Liver (tissue), 10 donors: ENCODE data around the gene TAF5L. TPM values are rescaled to one million over a fixed set of nuclear protein-coding genes. Genes with fewer than 3 reads are reported as not detected.

ENCODE experiments used
- DNase-seq: peaks from one replicate; pipeline ENCODE4 v3.0.0-alpha.2; 2017; ENCODE audit warnings: low spot score
- H3K27ac ChIP-seq, 2 donors: one replicate each; pipeline ENCODE4 v1.7.0; 2013; ENCODE audit warnings: inconsistent platforms in 2 of 2, low read length in 2 of 2, control low read depth in 1 of 2, low read depth in 1 of 2, mild to moderate bottlenecking in 1 of 2
- H3K27me3 ChIP-seq, 4 donors: one replicate each; pipeline versions ENCODE4 v1.6.1 to v1.7.0; 2013; ENCODE audit warnings: low read length in 3 of 4, inconsistent platforms in 1 of 4, mild to moderate bottlenecking in 1 of 4, moderate library complexity in 1 of 4; ENCODE audit not compliant: control insufficient read depth in 4 of 4, insufficient read depth in 4 of 4
- H3K36me3 ChIP-seq, 4 donors: one replicate each; pipeline versions ENCODE4 v1.6.1 to v1.7.0; 2013; ENCODE audit warnings: low read length in 3 of 4, mild to moderate bottlenecking in 3 of 4, low read depth in 1 of 4, moderate library complexity in 1 of 4; ENCODE audit not compliant: control insufficient read depth in 4 of 4, insufficient read depth in 3 of 4
- H3K4me1 ChIP-seq, 4 donors: one replicate each; pipeline versions ENCODE4 v1.6.1 to v1.7.0; 2013; ENCODE audit warnings: low read length in 3 of 4, mild to moderate bottlenecking in 3 of 4, moderate library complexity in 1 of 4; ENCODE audit not compliant: control insufficient read depth in 4 of 4, insufficient read depth in 4 of 4
- H3K4me3 ChIP-seq, 3 donors: one replicate each; pipeline versions ENCODE4 v1.6.1 to v1.7.0; 2013; ENCODE audit warnings: low read length in 3 of 3, control low read depth in 1 of 3, low read depth in 1 of 3, mild to moderate bottlenecking in 1 of 3
- H3K9ac ChIP-seq, 2 donors: one replicate each; pipeline ENCODE4 v1.7.0; 2013; ENCODE audit warnings: low read length in 2 of 2, mild to moderate bottlenecking in 2 of 2, moderate library complexity in 2 of 2, control low read depth in 1 of 2, low read depth in 1 of 2
- H3K9me3 ChIP-seq, 4 donors: one replicate each; pipeline versions ENCODE4 v1.6.1 to v1.7.0; 2013; ENCODE audit warnings: low read length in 3 of 4; ENCODE audit not compliant: control insufficient read depth in 4 of 4
- ATF3 ChIP-seq: IDR thresholded peaks from 2 replicates; pipeline ENCODE4 v1.6.1; 2016; ENCODE audit warnings: antibody characterized with exemption
- EGR1 ChIP-seq, 2 donors: IDR thresholded peaks; 2 replicates each; pipeline ENCODE4 v1.6.1; 2016 to 2018; ENCODE audit warnings: antibody characterized with exemption in 2 of 2, low read depth in 2 of 2
- FOXA1 ChIP-seq: IDR thresholded peaks from 2 replicates; pipeline ENCODE4 v1.6.1; 2016; ENCODE audit warnings: antibody characterized with exemption
- FOXA2 ChIP-seq: IDR thresholded peaks from 2 replicates; pipeline ENCODE4 v1.6.1; 2016; ENCODE audit warnings: antibody characterized with exemption
- GABPA ChIP-seq, 2 donors: IDR thresholded peaks in 1 of 2; conservative IDR thresholded peaks in 1 of 2; 2 replicates each; pipeline ENCODE4 v1.6.1; 2016; ENCODE audit warnings: antibody characterized with exemption in 2 of 2, mild to moderate bottlenecking in 1 of 2, moderate library complexity in 1 of 2
- HNF4A ChIP-seq, 2 donors: conservative IDR thresholded peaks; 2 replicates each; pipeline ENCODE4 v1.6.1; 2016; ENCODE audit warnings: antibody characterized with exemption in 2 of 2, mild to moderate bottlenecking in 2 of 2
- HNF4G ChIP-seq: IDR thresholded peaks from 2 replicates; pipeline ENCODE4 v1.6.1; 2016; ENCODE audit warnings: antibody characterized with exemption
- JUND ChIP-seq, 2 donors: IDR thresholded peaks; 2 replicates each; pipeline ENCODE4 v1.6.1; 2016; ENCODE audit warnings: antibody characterized with exemption in 2 of 2
- MAX ChIP-seq: IDR thresholded peaks from 2 replicates; pipeline ENCODE4 v1.6.1; 2016; ENCODE audit warnings: antibody characterized with exemption
- NR2F2 ChIP-seq: IDR thresholded peaks from 2 replicates; pipeline ENCODE4 v1.6.1; 2016; ENCODE audit warnings: antibody characterized with exemption
- RAD21 ChIP-seq, 2 donors: IDR thresholded peaks; 2 replicates each; pipeline ENCODE4 v1.6.1; 2016; ENCODE audit warnings: antibody characterized with exemption in 2 of 2, mild to moderate bottlenecking in 2 of 2
- RXRA ChIP-seq, 2 donors: IDR thresholded peaks; 2 replicates each; pipeline ENCODE4 v1.6.1; 2017 to 2018; ENCODE audit warnings: antibody characterized with exemption in 2 of 2, mild to moderate bottlenecking in 1 of 2
- SP1 ChIP-seq: IDR thresholded peaks from 2 replicates; pipeline ENCODE4 v1.6.1; 2018; ENCODE audit warnings: antibody characterized with exemption, mild to moderate bottlenecking
- TAF1 ChIP-seq: conservative IDR thresholded peaks from 2 replicates; pipeline ENCODE4 v1.6.1; 2016; ENCODE audit warnings: antibody characterized with exemption, mild to moderate bottlenecking
- YY1 ChIP-seq: IDR thresholded peaks from 2 replicates; pipeline ENCODE4 v1.6.1; 2016; ENCODE audit warnings: antibody characterized with exemption, mild to moderate bottlenecking
- WGBS: extraction: QIAGEN DNeasy Blood & Tissue Kit; methylation state at CpG from one replicate; pipeline ENCODE4 v1.1.7; 2013; 5-methylcytosine and 5-hydroxymethylcytosine counted together
- polyA plus RNA-seq, 2 donors: library from polyadenylated mRNA; stranded (reverse) in 1 of 2; unstranded in 1 of 2; fragments of 200-250 nt in 1 of 2; fragments of >200 nt in 1 of 2; fragmentation: Nextera tagmentation in 1 of 2; extraction: Ambion mirVana in 1 of 2; gene quantifications; one replicate each; pipeline versions ENCODE4 v1.2.1 to v1.2.3, GENCODE V29; 2013 to 2015
- small RNA-seq: library from RNA; depleted of rRNA; stranded (forward); fragments of <200 nt; gene quantifications from one replicate; pipeline ENCODE3, GENCODE V24; 2014
- total RNA-seq, 2 donors: library from RNA; depleted of rRNA; stranded (reverse); fragments of >200 nt; gene quantifications; one replicate each; pipeline ENCODE4 v1.2.3, GENCODE V29; 2014
- TF ChIP-seq, protein P1 (sequence below): IDR thresholded peaks from 2 replicates; pipeline ENCODE4 v1.6.1; 2016; ENCODE audit warnings: antibody characterized with exemption, mild to moderate bottlenecking
- TF ChIP-seq, protein P2 (sequence below): IDR thresholded peaks from 2 replicates; pipeline ENCODE4 v1.6.1; 2016; ENCODE audit warnings: antibody characterized with exemption
- TF ChIP-seq, protein P3 (sequence below): fragments of 150-350 bp; IDR thresholded peaks from 2 replicates; pipeline ENCODE4 v1.5.1; 2017; ENCODE audit warnings: improper control_type of control experiment, low read depth, low read length; ENCODE audit not compliant: missing input control
- donor health status: healthy.
- donor health status: healthy.
- donor health status: healthy.
- donor health status: healthy.
- donor health status: healthy.

The TAF5L gene
- total and polyA plus RNA-seq, 4 donors, result 1.8 to 16.2 (median 10.4) TPM

DNA sequence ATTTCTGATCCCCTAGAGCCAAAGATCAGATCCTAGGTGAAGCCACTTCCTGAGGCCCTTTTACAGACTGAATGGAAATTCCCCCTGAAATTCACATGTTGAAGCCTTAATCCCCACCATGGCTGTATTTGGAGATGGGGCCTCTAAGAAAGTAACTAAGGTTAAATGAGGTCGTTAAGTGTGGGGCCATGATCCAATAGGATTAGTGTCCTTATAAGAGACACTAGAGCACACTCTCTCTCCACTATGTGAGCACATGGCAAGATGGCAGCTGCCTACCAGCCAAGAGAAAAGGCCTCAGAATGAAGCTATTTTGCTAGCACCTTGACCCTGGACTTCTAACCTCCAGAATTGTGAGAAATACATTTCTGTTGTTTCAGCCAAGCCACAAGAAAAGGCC lies 81.3 kb downstream of the TAF5L start:
- Histone ChIP-seq H3K9ac (no peak overlapping the region), H3K4me1 (peaks cover 0 to 10% (median 1%) of the 10 kb centered on the region in 4 donors), H3K36me3 (peaks cover 3 to 24% (median 19%) of the 10 kb centered on the region in 4 donors), H3K27ac (no peak overlapping the region), H3K9me3 (no peaks in the 10 kb centered on the region), H3K4me3 (no peak overlapping the region), H3K27me3 (no peaks in the 10 kb centered on the region)
- TF ChIP-seq JUND (IDR thresholded peaks at IDR 0.05) (no peak), MAX (no peak), RXRA (IDR thresholded peaks at IDR 0.05) (no peak), EGR1 (IDR thresholded peaks at IDR 0.05; ENCODE audit: low read depth in 2 of 2) (no peak), GABPA (IDR thresholded peaks at IDR 0.05 in 1 of 2, conservative IDR thresholded peaks at IDR 0.05 in 1 of 2) (no peak), FOXA2 (no peak), NR2F2 (no peak), HNF4A (conservative IDR thresholded peaks at IDR 0.05) (no peak), TAF1 (no peak), FOXA1 (no peak), HNF4G (no peak), YY1 (no peak), ATF3 (no peak), SP1 (no peak), RAD21 (IDR thresholded peaks at IDR 0.05) (no peak)
- TF ChIP-seq, protein P1, sequence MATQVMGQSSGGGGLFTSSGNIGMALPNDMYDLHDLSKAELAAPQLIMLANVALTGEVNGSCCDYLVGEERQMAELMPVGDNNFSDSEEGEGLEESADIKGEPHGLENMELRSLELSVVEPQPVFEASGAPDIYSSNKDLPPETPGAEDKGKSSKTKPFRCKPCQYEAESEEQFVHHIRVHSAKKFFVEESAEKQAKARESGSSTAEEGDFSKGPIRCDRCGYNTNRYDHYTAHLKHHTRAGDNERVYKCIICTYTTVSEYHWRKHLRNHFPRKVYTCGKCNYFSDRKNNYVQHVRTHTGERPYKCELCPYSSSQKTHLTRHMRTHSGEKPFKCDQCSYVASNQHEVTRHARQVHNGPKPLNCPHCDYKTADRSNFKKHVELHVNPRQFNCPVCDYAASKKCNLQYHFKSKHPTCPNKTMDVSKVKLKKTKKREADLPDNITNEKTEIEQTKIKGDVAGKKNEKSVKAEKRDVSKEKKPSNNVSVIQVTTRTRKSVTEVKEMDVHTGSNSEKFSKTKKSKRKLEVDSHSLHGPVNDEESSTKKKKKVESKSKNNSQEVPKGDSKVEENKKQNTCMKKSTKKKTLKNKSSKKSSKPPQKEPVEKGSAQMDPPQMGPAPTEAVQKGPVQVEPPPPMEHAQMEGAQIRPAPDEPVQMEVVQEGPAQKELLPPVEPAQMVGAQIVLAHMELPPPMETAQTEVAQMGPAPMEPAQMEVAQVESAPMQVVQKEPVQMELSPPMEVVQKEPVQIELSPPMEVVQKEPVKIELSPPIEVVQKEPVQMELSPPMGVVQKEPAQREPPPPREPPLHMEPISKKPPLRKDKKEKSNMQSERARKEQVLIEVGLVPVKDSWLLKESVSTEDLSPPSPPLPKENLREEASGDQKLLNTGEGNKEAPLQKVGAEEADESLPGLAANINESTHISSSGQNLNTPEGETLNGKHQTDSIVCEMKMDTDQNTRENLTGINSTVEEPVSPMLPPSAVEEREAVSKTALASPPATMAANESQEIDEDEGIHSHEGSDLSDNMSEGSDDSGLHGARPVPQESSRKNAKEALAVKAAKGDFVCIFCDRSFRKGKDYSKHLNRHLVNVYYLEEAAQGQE, result no peak
- TF ChIP-seq, protein P2, sequence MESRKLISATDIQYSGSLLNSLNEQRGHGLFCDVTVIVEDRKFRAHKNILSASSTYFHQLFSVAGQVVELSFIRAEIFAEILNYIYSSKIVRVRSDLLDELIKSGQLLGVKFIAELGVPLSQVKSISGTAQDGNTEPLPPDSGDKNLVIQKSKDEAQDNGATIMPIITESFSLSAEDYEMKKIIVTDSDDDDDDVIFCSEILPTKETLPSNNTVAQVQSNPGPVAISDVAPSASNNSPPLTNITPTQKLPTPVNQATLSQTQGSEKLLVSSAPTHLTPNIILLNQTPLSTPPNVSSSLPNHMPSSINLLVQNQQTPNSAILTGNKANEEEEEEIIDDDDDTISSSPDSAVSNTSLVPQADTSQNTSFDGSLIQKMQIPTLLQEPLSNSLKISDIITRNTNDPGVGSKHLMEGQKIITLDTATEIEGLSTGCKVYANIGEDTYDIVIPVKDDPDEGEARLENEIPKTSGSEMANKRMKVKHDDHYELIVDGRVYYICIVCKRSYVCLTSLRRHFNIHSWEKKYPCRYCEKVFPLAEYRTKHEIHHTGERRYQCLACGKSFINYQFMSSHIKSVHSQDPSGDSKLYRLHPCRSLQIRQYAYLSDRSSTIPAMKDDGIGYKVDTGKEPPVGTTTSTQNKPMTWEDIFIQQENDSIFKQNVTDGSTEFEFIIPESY, result no peak
- TF ChIP-seq, protein P3, sequence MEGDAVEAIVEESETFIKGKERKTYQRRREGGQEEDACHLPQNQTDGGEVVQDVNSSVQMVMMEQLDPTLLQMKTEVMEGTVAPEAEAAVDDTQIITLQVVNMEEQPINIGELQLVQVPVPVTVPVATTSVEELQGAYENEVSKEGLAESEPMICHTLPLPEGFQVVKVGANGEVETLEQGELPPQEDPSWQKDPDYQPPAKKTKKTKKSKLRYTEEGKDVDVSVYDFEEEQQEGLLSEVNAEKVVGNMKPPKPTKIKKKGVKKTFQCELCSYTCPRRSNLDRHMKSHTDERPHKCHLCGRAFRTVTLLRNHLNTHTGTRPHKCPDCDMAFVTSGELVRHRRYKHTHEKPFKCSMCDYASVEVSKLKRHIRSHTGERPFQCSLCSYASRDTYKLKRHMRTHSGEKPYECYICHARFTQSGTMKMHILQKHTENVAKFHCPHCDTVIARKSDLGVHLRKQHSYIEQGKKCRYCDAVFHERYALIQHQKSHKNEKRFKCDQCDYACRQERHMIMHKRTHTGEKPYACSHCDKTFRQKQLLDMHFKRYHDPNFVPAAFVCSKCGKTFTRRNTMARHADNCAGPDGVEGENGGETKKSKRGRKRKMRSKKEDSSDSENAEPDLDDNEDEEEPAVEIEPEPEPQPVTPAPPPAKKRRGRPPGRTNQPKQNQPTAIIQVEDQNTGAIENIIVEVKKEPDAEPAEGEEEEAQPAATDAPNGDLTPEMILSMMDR, result no peak
- no peak for DNase-seq
- 100% methylated on average over 1 of the region's 1 CpG for WGBS

Small RNA genes lying within 50 kb of the gene (small RNA-seq; reads per million reads assigned to genes)
- not detected for gene HMGN2P19
- not detected for gene RNA5SP78

Other genes with a start within 250 kb of the TAF5L start
- gene ACTA1, start 192.0 kb downstream of the TAF5L start, total RNA-seq, result under 1 TPM; 0.08 to 0.33 TPM
- gene ACTA1, start 192.0 kb downstream of the TAF5L start, polyA plus RNA-seq, result under 1 TPM in 1 of 2 donors, not detected in 1; 0.06 TPM
- gene NUP133, start 117.8 kb downstream of the TAF5L start, total RNA-seq, result 10 to 100 TPM; 13.8 to 22.7 TPM
- gene NUP133, start 117.8 kb downstream of the TAF5L start, polyA plus RNA-seq, result 1 to 10 TPM; 5.7 to 7.0 TPM
- gene ABCB10, start 67.4 kb downstream of the TAF5L start, total RNA-seq, result 100 to 1,000 TPM in 1 of 2 donors, 10 to 100 TPM in 1; 15.2 to 190 TPM
- gene ABCB10, start 67.4 kb downstream of the TAF5L start, polyA plus RNA-seq, result 1 to 10 TPM; 6.2 to 7.8 TPM
- gene URB2, start 125 bp upstream of the TAF5L start, total RNA-seq, result 10 to 100 TPM in 1 of 2 donors, 1 to 10 TPM in 1; 9.9 to 10.5 TPM
- gene URB2, start 125 bp upstream of the TAF5L start, polyA plus RNA-seq, result 1 to 10 TPM; 1.2 to 2.6 TPM